ENCODE measurements around the gene CYLD.

CYLD gene

DNA sequence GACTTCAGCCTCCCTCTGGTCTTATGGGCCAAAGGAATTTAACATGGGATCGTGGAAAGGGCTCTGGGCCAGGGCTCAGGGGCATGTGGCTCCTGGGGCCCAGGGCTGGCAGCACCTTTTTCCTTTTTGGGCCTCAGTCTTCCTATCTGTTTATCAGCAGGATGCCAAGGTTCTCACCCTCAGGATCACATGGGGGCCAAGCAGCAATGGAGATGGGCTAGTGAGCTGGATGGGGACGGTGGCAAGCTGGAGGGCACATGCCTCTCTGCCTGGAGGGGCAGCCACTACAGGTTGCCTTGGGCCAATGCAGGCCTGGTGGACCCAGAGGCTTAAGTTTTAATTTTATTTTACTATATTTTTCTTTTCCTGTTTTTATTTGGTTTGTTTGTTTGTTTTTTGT lies 95.4 kb downstream of the CYLD start:
- Histone ChIP-seq H3K4me3 (ENCODE audit: low read depth, low read length) (no peak overlapping the region), H3K27ac (ENCODE audit: extremely low read depth, low read depth, low read length) (no peak overlapping the region), H3K4me1 (ENCODE audit: control insufficient read depth, insufficient read depth, low read length) (no peaks in the 10 kb centered on the region), H3K9me3 (ENCODE audit: control insufficient read depth, insufficient read depth, low read depth, low read length) (no peaks in the 10 kb centered on the region), H3K36me3 (ENCODE audit: control insufficient read depth in 2 of 2, insufficient read depth in 1 of 2, low read length in 2 of 2) (no peaks in the 10 kb centered on the region)
- POLR2A ChIA-PET, result no interaction called here
- TF ChIP-seq, protein P1, sequence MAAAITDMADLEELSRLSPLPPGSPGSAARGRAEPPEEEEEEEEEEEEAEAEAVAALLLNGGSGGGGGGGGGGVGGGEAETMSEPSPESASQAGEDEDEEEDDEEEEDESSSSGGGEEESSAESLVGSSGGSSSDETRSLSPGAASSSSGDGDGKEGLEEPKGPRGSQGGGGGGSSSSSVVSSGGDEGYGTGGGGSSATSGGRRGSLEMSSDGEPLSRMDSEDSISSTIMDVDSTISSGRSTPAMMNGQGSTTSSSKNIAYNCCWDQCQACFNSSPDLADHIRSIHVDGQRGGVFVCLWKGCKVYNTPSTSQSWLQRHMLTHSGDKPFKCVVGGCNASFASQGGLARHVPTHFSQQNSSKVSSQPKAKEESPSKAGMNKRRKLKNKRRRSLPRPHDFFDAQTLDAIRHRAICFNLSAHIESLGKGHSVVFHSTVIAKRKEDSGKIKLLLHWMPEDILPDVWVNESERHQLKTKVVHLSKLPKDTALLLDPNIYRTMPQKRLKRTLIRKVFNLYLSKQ (tag by site-specific recombination; IDR thresholded peaks at IDR 0.05; ENCODE audit: borderline replicate concordance), result no peak
- TF ChIP-seq, protein P2, sequence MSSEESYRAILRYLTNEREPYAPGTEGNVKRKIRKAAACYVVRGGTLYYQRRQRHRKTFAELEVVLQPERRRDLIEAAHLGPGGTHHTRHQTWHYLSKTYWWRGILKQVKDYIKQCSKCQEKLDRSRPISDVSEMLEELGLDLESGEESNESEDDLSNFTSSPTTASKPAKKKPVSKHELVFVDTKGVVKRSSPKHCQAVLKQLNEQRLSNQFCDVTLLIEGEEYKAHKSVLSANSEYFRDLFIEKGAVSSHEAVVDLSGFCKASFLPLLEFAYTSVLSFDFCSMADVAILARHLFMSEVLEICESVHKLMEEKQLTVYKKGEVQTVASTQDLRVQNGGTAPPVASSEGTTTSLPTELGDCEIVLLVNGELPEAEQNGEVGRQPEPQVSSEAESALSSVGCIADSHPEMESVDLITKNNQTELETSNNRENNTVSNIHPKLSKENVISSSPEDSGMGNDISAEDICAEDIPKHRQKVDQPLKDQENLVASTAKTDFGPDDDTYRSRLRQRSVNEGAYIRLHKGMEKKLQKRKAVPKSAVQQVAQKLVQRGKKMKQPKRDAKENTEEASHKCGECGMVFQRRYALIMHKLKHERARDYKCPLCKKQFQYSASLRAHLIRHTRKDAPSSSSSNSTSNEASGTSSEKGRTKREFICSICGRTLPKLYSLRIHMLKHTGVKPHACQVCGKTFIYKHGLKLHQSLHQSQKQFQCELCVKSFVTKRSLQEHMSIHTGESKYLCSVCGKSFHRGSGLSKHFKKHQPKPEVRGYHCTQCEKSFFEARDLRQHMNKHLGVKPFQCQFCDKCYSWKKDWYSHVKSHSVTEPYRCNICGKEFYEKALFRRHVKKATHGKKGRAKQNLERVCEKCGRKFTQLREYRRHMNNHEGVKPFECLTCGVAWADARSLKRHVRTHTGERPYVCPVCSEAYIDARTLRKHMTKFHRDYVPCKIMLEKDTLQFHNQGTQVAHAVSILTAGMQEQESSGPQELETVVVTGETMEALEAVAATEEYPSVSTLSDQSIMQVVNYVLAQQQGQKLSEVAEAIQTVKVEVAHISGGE (tag by site-specific recombination; conservative IDR thresholded peaks at IDR 0.05; ENCODE audit: low read depth), result no peak
- TF ChIP-seq ZNF624 (tag by site-specific recombination; IDR thresholded peaks at IDR 0.05), result no peak
- CTCF ChIA-PET, result interaction anchor here (0.7 to 2.0 kb wide), 2 partner anchors 31 to 197 kb away, joined by 3 to 6 read pairs; no protein-coding TSS in a partner anchor

DNA sequence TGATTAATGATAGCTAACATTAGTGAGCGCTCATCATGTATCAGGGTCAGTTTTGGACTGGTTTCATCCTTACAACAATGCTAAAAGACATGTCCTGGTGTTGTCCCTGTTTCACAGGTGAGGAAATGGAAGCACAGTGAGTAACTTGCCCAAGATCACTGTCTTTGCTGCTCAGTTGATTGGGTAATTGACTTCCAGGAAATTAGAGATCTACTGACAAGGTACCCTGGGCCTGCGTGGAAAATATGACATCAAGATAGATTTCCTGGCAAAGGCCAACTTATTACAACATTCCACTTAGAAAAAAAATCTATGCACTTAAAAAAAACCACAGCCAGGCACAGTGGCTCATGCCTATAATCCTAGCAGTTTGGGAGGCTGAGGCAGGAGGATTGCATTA lies 96.3 kb downstream of the CYLD start:
- no peaks in the 10 kb centered on the region for H3K9me3 ChIP-seq (ENCODE audit: control insufficient read depth, insufficient read depth, low read depth, low read length)
- H3K4me3 ChIP-seq (ENCODE audit: low read depth, low read length), result no peak overlapping the region
- H3K4me1 ChIP-seq (ENCODE audit: control insufficient read depth, insufficient read depth, low read length), result no peaks in the 10 kb centered on the region
- no peak for TF ChIP-seq SCRT1 (tag by site-specific recombination; IDR thresholded peaks at IDR 0.05; ENCODE audit: borderline replicate concordance)
- no peak for TF ChIP-seq KLF1 (tag by site-specific recombination; IDR thresholded peaks at IDR 0.05)
- TF ChIP-seq ZNF777 (tag by site-specific recombination; IDR thresholded peaks at IDR 0.05; ENCODE audit: borderline replicate concordance), result no peak
- no peak for TF ChIP-seq ZNF416 (tag by site-specific recombination; IDR thresholded peaks at IDR 0.05)
- TF ChIP-seq, protein P3, sequence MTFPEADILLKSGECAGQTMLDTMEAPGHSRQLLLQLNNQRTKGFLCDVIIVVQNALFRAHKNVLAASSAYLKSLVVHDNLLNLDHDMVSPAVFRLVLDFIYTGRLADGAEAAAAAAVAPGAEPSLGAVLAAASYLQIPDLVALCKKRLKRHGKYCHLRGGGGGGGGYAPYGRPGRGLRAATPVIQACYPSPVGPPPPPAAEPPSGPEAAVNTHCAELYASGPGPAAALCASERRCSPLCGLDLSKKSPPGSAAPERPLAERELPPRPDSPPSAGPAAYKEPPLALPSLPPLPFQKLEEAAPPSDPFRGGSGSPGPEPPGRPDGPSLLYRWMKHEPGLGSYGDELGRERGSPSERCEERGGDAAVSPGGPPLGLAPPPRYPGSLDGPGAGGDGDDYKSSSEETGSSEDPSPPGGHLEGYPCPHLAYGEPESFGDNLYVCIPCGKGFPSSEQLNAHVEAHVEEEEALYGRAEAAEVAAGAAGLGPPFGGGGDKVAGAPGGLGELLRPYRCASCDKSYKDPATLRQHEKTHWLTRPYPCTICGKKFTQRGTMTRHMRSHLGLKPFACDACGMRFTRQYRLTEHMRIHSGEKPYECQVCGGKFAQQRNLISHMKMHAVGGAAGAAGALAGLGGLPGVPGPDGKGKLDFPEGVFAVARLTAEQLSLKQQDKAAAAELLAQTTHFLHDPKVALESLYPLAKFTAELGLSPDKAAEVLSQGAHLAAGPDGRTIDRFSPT (tag by site-specific recombination; IDR thresholded peaks at IDR 0.05), result no peak
- TF ChIP-seq, protein P4, sequence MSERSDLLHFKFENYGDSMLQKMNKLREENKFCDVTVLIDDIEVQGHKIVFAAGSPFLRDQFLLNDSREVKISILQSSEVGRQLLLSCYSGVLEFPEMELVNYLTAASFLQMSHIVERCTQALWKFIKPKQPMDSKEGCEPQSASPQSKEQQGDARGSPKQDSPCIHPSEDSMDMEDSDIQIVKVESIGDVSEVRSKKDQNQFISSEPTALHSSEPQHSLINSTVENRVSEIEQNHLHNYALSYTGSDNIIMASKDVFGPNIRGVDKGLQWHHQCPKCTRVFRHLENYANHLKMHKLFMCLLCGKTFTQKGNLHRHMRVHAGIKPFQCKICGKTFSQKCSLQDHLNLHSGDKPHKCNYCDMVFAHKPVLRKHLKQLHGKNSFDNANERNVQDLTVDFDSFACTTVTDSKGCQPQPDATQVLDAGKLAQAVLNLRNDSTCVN (tag by site-specific recombination; optimal IDR thresholded peaks at IDR 0.05), result no peak
- no peak for TF ChIP-seq ZNF664 (tag by site-specific recombination; IDR thresholded peaks at IDR 0.05)
- TF ChIP-seq BCL11A (tag by site-specific recombination; IDR thresholded peaks at IDR 0.05; ENCODE audit: low read depth), result no peak
- TF ChIP-seq ZNF174 (tag by site-specific recombination; IDR thresholded peaks at IDR 0.05), result no peak
- no peak for TF ChIP-seq ZFP41 (tag by site-specific recombination; IDR thresholded peaks at IDR 0.05; ENCODE audit: borderline replicate concordance)
- TF ChIP-seq, protein P5, sequence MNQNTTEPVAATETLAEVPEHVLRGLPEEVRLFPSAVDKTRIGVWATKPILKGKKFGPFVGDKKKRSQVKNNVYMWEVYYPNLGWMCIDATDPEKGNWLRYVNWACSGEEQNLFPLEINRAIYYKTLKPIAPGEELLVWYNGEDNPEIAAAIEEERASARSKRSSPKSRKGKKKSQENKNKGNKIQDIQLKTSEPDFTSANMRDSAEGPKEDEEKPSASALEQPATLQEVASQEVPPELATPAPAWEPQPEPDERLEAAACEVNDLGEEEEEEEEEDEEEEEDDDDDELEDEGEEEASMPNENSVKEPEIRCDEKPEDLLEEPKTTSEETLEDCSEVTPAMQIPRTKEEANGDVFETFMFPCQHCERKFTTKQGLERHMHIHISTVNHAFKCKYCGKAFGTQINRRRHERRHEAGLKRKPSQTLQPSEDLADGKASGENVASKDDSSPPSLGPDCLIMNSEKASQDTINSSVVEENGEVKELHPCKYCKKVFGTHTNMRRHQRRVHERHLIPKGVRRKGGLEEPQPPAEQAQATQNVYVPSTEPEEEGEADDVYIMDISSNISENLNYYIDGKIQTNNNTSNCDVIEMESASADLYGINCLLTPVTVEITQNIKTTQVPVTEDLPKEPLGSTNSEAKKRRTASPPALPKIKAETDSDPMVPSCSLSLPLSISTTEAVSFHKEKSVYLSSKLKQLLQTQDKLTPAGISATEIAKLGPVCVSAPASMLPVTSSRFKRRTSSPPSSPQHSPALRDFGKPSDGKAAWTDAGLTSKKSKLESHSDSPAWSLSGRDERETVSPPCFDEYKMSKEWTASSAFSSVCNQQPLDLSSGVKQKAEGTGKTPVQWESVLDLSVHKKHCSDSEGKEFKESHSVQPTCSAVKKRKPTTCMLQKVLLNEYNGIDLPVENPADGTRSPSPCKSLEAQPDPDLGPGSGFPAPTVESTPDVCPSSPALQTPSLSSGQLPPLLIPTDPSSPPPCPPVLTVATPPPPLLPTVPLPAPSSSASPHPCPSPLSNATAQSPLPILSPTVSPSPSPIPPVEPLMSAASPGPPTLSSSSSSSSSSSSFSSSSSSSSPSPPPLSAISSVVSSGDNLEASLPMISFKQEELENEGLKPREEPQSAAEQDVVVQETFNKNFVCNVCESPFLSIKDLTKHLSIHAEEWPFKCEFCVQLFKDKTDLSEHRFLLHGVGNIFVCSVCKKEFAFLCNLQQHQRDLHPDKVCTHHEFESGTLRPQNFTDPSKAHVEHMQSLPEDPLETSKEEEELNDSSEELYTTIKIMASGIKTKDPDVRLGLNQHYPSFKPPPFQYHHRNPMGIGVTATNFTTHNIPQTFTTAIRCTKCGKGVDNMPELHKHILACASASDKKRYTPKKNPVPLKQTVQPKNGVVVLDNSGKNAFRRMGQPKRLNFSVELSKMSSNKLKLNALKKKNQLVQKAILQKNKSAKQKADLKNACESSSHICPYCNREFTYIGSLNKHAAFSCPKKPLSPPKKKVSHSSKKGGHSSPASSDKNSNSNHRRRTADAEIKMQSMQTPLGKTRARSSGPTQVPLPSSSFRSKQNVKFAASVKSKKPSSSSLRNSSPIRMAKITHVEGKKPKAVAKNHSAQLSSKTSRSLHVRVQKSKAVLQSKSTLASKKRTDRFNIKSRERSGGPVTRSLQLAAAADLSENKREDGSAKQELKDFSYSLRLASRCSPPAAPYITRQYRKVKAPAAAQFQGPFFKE (tag by site-specific recombination; IDR thresholded peaks at IDR 0.05; ENCODE audit: borderline replicate concordance), result no peak
- TF ChIP-seq, protein P6, sequence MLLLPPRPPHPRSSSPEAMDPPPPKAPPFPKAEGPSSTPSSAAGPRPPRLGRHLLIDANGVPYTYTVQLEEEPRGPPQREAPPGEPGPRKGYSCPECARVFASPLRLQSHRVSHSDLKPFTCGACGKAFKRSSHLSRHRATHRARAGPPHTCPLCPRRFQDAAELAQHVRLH (tag by site-specific recombination; IDR thresholded peaks at IDR 0.05), result no peak
- no peak for TF ChIP-seq ZNF146 (tag by site-specific recombination; IDR thresholded peaks at IDR 0.05)
- H3K27ac ChIP-seq (ENCODE audit: extremely low read depth, low read depth, low read length), result no peak overlapping the region
- CTCF ChIA-PET, result no interaction called here
- no peaks in the 10 kb centered on the region for H3K36me3 ChIP-seq (ENCODE audit: control insufficient read depth in 2 of 2, insufficient read depth in 1 of 2, low read length in 2 of 2)
- POLR2A ChIA-PET, result no interaction called here

All from HEK293 (cell line).